ENCODE data around the gene PFDN4.
A peak's percentile ranks its signal among the peaks of the same experiment; 100 is the strongest.

PFDN4 gene, protein sequence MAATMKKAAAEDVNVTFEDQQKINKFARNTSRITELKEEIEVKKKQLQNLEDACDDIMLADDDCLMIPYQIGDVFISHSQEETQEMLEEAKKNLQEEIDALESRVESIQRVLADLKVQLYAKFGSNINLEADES

DNA sequence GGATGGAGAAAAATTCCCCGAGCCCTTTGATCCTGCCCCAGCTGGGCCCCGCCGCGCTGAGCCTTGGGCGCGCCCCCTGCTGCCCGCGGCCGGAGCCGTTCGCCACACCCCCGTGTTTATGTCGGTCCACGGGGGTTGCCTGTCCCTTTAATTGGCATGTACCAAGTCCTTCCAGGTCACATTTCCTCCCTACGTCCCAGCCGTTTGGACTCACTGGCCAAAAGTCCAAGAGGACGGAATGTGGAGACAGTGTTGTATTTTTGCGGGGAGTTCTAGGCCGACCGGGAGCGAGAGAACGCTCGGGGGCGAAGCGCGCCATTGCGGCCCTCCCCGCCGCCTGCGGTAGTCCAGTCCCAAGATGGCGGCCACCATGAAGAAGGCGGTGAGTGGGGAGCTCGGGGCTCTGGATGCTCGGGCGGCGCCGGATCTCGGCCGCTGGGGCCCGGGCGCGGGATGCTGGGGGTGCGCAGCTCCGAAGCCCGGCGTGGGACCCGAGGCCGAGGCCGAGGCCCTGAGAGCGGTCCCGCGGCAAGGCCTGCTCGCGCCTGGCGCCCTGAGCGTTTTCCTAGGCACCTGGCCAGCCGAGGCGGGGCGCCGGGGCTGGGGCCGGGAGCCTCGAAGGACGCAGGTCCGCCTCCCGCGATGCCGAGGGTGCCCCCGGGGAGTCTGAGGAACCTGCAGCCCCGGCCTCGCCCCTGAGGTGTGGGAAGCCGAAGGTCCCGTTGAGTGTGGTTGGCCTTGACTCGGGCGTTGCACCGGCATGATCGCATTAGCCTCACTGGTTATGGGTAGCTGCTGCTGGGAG is at the start of gene PFDN4:
PFDN4 (plus strand) TSS at position 345 of the 805 bp plus-strand sequence; CDS start at position 359, 14 bp downstream.
- Histone ChIP-seq H3K27me3 (ENCODE audit: control insufficient read depth, insufficient read depth, low read length) (no peaks in the 10 kb centered on the region), H2AFZ (peak within 1 kb of the TSS; percentile 96), H3K79me2 (peaks cover 34% of the 10 kb centered on the region), H3K36me3 (ENCODE audit: control insufficient read depth, insufficient read depth, low read length) (no peaks in the 10 kb centered on the region), H3K9ac (peak within 1 kb of the TSS; percentile 87), H3K27ac (peak within 1 kb of the TSS; percentile 98), H3K4me2 (ENCODE audit: low read length) (peak within 1 kb of the TSS; percentile 86), H3K4me3 (ENCODE audit: low read depth, low read length) (peak within 1 kb of the TSS; percentile 82), H3K9me3 (ENCODE audit: control insufficient read depth, low read length) (no peaks in the 10 kb centered on the region), H3K4me1 (peaks cover 8% of the 10 kb centered on the region)
- TF ChIP-seq CTCF (IDR thresholded peaks at IDR 0.05): peak; percentile 94

DNA sequence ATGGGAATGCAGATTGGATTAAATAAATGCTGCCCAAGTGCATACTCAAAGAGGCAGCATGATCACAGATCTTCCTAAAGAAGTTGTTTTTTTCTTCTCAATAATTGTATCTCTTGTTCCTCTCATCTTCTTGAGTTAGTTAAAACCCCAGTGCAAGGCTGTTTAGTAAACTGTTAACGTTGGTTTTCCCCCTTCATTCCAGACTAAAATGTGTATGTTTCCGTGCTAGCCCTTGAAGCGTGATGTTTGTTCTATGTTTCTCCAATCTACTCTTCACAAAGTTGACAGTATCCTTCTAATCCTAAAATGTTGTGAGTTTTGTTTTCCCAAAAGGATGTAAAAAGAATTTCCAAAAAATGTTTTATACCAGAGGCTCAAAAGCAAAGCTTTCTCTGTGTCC is 49.7 kb upstream of the PFDN4 start:
- H3K79me2 ChIP-seq: no peaks in the 10 kb centered on the region
- H3K9me3 ChIP-seq (ENCODE audit: control insufficient read depth, low read length): no peaks in the 10 kb centered on the region
- no peaks in the 10 kb centered on the region for H3K4me1 ChIP-seq
- no peak overlapping the region for H3K9ac ChIP-seq
- no peak for TF ChIP-seq CTCF (IDR thresholded peaks at IDR 0.05)
- no peak overlapping the region for H3K27ac ChIP-seq
- H3K4me2 ChIP-seq (ENCODE audit: low read length): no peak overlapping the region
- no peak overlapping the region for H3K4me3 ChIP-seq (ENCODE audit: low read depth, low read length)
- no peak overlapping the region for H2AFZ ChIP-seq
- H3K27me3 ChIP-seq (ENCODE audit: control insufficient read depth, insufficient read depth, low read length): no peaks in the 10 kb centered on the region
- no peaks in the 10 kb centered on the region for H3K36me3 ChIP-seq (ENCODE audit: control insufficient read depth, insufficient read depth, low read length)

- no peaks in the 10 kb centered on the region for H3K27me3 ChIP-seq (ENCODE audit: control insufficient read depth, insufficient read depth, low read length)
- H3K4me2 ChIP-seq (ENCODE audit: low read length): no peak overlapping the region
- no peak overlapping the region for H2AFZ ChIP-seq
- no peak overlapping the region for H3K27ac ChIP-seq
- H3K9me3 ChIP-seq (ENCODE audit: control insufficient read depth, low read length): no peaks in the 10 kb centered on the region
- no peak overlapping the region for H3K9ac ChIP-seq
- no peaks in the 10 kb centered on the region for H3K36me3 ChIP-seq (ENCODE audit: control insufficient read depth, insufficient read depth, low read length)
- H3K79me2 ChIP-seq: no peaks in the 10 kb centered on the region
- no peak overlapping the region for H3K4me3 ChIP-seq (ENCODE audit: low read depth, low read length)
- no peak for TF ChIP-seq CTCF (IDR thresholded peaks at IDR 0.05)
- H3K4me1 ChIP-seq: no peaks in the 10 kb centered on the region
These were observed 49.0 kb upstream of the PFDN4 start for GRCh38 chr20:54158856-54159418.

DNA sequence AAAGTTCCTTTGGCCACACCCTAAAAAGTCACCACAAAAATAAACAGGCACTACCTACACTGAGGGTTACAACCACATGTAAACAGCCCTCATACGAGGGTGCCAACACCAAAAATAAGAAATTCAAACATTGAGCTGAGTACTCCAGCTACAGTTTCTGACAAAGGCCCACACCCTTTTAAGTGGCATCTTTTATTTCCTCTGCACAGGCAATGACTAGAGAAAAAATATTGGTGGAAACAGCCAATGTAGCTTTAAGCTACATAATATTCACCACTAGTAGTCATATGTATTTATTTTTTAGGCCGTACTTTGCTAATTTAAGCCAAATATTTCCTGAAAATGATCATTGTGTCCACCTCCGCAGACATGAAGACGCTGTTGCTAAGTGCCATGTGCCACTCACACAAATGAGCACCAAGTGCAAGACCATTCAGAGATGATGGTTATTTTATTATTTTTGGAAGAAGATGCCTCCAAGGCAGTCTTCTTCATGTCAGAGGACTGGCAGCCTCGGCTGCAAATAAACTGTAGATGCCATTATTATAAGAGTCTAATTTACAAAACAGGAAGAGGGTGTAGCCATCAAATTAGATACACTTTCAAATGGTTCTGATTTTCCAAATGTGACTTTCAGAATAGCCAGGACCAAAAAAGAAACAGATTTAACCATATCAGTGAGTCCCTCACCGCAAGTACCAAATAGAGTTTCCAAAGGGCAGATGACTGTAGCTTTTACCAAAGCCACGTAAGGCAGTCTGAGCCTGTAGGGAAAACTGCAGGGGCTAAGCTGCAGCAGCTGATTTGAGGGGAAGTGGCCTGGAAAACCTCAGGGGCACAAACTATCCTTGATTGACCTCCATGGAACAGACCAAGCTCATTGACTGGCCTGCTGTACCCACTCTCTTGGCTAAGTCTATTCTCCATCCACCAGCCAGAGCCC is 47.6 kb upstream of the PFDN4 start:
- no peak overlapping the region for H2AFZ ChIP-seq
- no peak overlapping the region for H3K4me3 ChIP-seq (ENCODE audit: low read depth, low read length)
- H3K79me2 ChIP-seq: no peaks in the 10 kb centered on the region
- H3K27me3 ChIP-seq (ENCODE audit: control insufficient read depth, insufficient read depth, low read length): no peaks in the 10 kb centered on the region
- no peak overlapping the region for H3K9ac ChIP-seq
- H3K4me1 ChIP-seq: no peaks in the 10 kb centered on the region
- no peaks in the 10 kb centered on the region for H3K36me3 ChIP-seq (ENCODE audit: control insufficient read depth, insufficient read depth, low read length)
- no peaks in the 10 kb centered on the region for H3K9me3 ChIP-seq (ENCODE audit: control insufficient read depth, low read length)
- H3K4me2 ChIP-seq (ENCODE audit: low read length): no peak overlapping the region
- H3K27ac ChIP-seq: no peak overlapping the region
- TF ChIP-seq CTCF (IDR thresholded peaks at IDR 0.05): no peak
